Subcutaneous adipose tissue (tissue), 4 donors: ENCODE measurements around the gene GLRX3. TPM values are rescaled to one million over a fixed set of nuclear protein-coding genes. Genes with fewer than 3 reads are reported as not detected.

Experiments
- CTCF ChIP-seq: fragments of 450-650 bp; IDR thresholded peaks from one replicate; pipeline ENCODE4 v1.5.1; 2016; ENCODE audit warnings: low read depth, mild to moderate bottlenecking, control low read depth, antibody characterized with exemption, moderate library complexity
- total RNA-seq, 4 donors: library from RNA; depleted of rRNA; stranded (reverse); fragments of >200 nt; gene quantifications; one replicate each; pipeline ENCODE4 v1.1.0, GENCODE V29; 2016

The GLRX3 gene
- total RNA-seq, 4 donors from 2014 or later: 39.0 to 58.0 (median 45.1) TPM

DNA sequence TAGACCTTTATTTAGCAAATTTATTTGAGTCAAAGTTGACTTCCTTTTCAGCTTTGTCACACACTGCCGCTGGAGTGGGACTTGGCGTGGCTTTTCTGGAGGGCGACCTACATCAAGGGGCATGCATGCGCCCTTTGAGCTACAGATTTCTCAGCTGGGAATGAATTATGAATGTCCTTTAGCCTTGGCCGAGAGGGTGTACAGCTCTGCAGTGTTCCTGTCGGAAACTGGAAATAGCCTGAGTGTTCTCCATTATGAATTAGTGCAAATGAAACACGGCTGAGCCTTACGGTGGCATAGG, 79.7 kb downstream of the GLRX3 start:
- no peak for TF ChIP-seq CTCF

GRCh38 chr10:130218181-130218641, 82.0 kb downstream of the GLRX3 start:
- no peak for TF ChIP-seq CTCF

DNA sequence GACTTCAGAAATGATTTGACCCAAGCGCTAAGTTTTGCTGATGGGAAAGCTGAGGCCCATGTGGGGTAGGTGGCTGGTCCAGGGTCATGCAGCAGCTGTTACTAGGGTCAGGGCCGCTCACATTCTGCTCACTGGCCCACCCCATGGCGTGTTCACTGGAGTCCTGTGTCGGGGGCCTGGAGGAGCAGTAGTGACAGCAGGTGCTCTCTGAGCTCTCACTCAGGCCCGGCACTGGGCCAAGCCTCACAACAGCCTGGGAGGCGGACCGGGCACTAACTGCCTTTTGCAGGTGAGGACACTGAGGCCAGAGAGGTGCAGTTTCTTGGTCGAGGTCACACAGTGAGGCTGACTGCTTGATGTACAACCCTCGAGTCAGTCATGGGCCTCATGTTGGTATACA, 82.7 kb downstream of the GLRX3 start:
- TF ChIP-seq CTCF: no peak

- no peak for TF ChIP-seq CTCF
Measured at GRCh38 chr10:130220251-130221185, 84.3 kb downstream of the GLRX3 start.

DNA sequence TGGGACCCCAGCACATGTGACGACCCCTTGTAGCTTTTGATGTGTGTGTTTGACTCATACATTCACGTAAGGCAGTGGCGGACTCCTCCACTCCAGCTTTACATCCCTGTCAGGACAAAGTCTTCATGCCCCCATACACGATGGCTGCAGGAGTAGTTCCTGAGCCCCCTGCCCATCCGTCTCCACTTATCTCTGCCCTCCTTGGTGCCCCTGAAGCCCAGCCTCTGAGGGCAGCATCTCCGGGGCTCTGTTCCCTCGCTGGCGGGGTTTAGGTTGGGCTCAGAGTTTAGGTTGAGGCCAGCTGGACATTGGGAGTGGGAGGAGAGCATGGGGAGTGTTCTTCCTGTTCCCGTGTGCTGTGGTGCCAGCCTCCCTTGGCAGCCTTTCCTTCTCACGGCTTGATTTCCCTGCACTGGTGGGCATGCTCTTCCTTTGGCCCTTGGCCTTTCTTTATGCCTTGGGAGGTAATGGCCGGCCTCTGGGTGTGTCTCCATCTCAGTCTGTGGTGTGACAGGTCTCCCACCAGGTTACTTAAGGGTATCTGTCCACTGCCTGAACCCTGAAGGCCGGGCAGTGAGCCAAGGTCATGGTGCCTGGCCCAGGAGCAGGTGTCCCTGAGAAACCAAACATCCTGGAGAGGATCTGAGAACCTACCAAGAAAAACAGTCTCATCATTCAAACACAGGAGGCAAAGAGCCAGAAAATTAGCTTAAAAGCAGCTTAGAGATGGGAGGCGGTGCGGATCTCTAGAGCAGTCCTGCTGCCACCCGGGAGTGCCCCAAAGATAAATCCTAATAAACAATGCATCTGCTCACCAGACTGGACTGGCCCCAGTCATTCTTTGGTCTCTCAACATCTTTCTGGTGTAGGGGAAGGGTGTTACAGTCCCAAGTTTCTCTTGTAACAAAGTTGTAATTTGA, 85.5 kb downstream of the GLRX3 start:
- no peak for TF ChIP-seq CTCF

DNA sequence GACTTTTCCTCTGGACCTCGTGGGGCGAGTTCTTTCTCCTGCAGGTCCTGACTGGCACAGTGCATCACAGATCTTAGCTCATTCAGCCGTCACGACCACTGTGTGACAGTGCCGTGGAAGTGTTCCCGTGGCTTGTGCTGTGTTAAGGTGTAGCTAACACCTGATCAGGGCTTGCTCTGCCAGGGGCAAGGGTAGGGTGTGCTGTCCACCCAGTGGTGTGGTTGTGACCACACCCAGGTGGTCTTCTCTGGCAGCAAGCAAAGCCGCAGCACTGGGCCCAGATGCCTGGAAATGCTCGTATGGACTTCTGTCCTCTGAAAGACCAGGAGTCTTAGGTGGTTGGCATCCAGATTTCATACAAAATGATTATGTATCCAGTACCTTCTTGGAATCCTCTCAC, 86.2 kb downstream of the GLRX3 start:
- TF ChIP-seq CTCF: no peak

DNA sequence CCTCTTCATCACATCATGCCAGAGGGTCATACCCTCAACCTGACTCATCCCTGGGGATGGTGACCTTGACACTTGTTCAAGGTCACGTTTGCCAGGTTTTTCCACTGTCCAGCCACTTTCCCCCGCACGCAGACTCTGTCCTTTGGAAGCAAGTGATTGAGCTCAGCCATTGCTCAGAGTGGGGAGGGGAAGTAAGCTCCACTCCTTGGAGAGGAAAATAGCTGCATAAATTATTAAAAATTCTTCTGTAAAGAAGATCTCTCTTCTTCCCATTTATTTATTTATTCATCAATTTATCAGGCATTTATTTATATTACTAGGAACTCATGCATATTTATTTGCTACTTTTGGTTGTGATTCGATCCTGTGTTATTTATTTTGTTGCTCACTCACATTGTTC, 88.0 kb downstream of the GLRX3 start:
- TF ChIP-seq CTCF: no peak
